NK-92 (cell line): ENCODE results near the gene TNS3.

Experiments used
- DNase-seq: peaks from one replicate; lab custom pipeline; 2025; ENCODE audit not compliant: unreplicated experiment; lab: John Stamatoyannopoulos, UW

TNS3 gene

GRCh38 chr7:47489624-47490023 is 92.3 kb downstream of the TNS3 start:
- no peak for DNase-seq

- DNase-seq = no peak
These were observed 93.0 kb downstream of the TNS3 start for GRCh38 chr7:47488969-47489342.

GRCh38 chr7:47488201-47488968 is 93.5 kb downstream of the TNS3 start:
- DNase-seq = no peak

- DNase-seq = no peak
These were observed 96.1 kb downstream of the TNS3 start for GRCh38 chr7:47485640-47486435.

GRCh38 chr7:47484923-47485639 is 96.8 kb downstream of the TNS3 start:
- no peak for DNase-seq

- no peak for DNase-seq
These were observed 97.5 kb downstream of the TNS3 start for GRCh38 chr7:47484457-47484856.

- DNase-seq = no peak
These were observed 98.2 kb downstream of the TNS3 start for GRCh38 chr7:47483604-47484273.

- DNase-seq = no peak
These were observed 99.7 kb downstream of the TNS3 start for GRCh38 chr7:47482013-47482875.

- DNase-seq = no peak
These were observed 100.3 kb downstream of the TNS3 start for GRCh38 chr7:47481541-47482012.

GRCh38 chr7:47480576-47481538 is 101.1 kb downstream of the TNS3 start:
- DNase-seq = no peak

- DNase-seq = no peak
These were observed 101.9 kb downstream of the TNS3 start for GRCh38 chr7:47479821-47480575.

GRCh38 chr7:47478926-47479711 is 102.8 kb downstream of the TNS3 start:
- DNase-seq = no peak

- no peak for DNase-seq
These were observed 103.9 kb downstream of the TNS3 start for GRCh38 chr7:47478017-47478344.

- DNase-seq = no peak
These were observed 104.5 kb downstream of the TNS3 start for GRCh38 chr7:47477191-47478016.

- DNase-seq = no peak
These were observed 106.1 kb downstream of the TNS3 start for GRCh38 chr7:47475880-47476227.

- DNase-seq = no peak
These were observed 106.7 kb downstream of the TNS3 start for GRCh38 chr7:47474937-47475879.
